HG03064 (cell line): ENCODE measurements around the gene MPHOSPH6.
"Not testable (repeated sequence)": the region's sequence is repeated elsewhere in the genome, so short reads cannot be mapped to it uniquely, and the experiment has no call there.

Experiments used
- ATAC-seq: cut with Tn5 transposase; IDR thresholded peaks from one replicate; pipeline ENCODE4 v1.9.1; 2021; ENCODE audit warnings: low read depth; ENCODE audit not compliant: unreplicated experiment

The MPHOSPH6 gene, protein sequence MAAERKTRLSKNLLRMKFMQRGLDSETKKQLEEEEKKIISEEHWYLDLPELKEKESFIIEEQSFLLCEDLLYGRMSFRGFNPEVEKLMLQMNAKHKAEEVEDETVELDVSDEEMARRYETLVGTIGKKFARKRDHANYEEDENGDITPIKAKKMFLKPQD

DNA sequence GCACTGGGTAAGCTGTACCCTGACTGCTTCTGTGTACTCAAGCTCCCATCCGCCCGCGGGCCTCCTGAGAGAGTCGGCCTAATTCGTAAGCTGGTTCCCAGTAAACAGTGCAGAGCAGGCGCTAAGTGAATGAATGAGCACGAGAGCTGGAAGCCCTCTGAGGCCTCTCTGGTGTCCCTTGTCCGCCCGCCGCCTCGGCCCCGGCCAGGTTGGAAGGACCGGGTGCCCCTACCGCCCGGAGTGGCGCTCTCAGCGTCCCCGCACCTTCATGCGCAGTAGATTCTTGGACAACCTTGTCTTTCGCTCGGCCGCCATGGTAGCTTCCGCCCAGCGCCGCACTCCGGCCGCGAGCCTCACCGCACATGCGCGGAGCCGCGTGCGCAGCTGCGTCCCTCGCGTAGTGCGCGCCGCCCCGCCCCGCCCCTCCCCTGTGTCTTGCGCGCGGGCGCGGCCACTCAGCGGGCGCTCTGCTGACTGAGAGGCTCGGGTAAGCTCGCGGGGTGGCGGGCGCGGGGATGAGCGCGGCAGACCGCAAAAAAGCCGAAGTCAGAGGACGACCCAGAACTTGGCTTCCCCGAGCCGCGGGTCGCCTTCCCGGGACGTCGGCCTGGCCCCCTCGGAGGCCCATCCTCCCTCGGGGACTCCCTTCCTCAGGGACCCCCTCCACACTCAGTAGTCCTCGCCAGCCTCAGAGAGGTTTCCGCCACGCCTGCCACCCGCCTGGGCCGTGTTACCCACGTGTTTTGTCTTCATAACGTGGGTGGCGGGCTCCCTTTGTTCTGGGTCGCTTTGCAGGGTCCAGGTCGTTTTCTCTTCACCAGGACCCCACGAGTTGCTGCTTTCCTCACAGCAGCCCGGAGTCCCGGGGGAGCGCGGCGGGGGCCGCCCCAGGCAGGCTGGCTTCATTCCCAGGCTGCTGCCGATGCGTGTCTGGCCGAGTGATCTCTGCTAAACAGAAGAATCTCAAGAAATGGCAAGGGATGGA lies at the start of gene MPHOSPH6:
Gene MPHOSPH6 (minus strand): TSS at position 364 of the 985 bp plus-strand sequence. CDS start 49 bp downstream, at position 315.
- ATAC-seq = peak; percentile 96

GRCh38 chr16:82219298-82219697 lies 49.3 kb upstream of the MPHOSPH6 start:
- no peak for ATAC-seq

- ATAC-seq = not testable (repeated sequence)
These were observed 39.3 kb upstream of the MPHOSPH6 start for GRCh38 chr16:82209314-82209713.

GRCh38 chr16:82203198-82203597 lies 33.2 kb upstream of the MPHOSPH6 start:
- no peak for ATAC-seq

- ATAC-seq = no peak
These were observed 31.9 kb upstream of the MPHOSPH6 start for GRCh38 chr16:82201926-82202325.

DNA sequence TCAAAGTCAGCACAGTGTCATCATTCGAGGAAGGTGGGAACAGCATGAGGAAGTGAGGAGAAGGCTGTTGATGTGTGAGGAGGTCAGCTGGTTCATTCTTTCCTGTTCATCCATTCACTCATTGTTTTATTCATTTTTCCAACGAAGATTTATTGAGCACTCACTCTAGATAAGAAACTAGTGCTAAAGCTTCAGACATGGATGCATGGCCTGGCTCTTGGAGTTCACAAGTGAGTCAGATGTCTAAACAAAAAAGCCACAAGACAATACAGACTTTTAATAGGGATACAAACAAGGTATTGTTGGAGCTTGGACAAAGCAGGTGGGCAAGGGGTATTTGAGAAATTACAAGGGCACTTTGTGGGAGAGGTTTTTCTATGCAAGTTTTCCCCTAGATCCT lies 31.3 kb upstream of the MPHOSPH6 start:
- ATAC-seq = no peak

DNA sequence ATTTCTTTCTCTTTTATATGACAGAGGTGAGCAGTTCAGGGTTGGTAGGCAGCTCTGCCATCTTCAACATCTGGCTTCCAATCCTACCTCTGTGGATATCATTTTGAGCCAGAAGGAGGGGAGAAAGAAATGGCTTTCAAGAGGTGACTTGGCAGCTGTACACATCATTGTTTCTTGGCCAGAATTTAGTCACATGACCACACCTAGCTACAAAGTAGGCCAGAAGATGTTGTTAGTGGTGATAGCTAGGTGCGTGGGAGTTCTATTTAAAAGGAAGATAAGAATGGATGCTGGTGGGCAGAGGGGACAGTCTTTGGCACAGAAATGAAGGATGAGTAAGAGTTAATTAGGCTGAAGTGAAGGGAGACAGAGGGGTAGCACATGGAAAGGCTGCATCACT lies 29.2 kb upstream of the MPHOSPH6 start:
- ATAC-seq = no peak

- no peak for ATAC-seq
These were observed 27.7 kb upstream of the MPHOSPH6 start for GRCh38 chr16:82197540-82198240.

DNA sequence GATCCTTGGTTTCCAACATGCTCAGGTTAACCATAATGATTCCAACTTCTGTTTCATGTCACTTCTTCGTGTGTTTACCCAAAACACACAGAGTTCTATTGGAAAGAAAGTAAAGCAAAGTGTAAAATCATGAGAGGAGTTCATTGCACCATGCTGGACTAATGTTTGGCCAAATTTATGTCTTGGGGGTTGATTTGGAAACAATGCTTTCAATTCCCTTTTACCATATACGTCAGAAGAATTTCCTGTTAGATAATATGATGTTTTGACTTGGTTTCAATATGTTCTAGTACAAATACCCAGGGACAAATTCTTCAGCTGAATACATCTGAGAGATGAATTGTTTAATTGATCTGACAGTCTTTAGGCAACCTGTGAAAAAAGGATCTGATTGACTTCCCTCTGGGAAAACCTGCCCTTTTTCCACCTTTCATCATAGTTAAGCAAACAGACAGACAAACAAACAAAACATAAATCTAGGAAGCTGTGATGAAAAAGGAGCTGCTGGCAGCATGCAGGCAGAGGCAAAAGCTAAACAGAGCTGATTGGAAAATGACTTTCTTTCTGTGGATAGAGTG lies 26.0 kb upstream of the MPHOSPH6 start:
- ATAC-seq = no peak

DNA sequence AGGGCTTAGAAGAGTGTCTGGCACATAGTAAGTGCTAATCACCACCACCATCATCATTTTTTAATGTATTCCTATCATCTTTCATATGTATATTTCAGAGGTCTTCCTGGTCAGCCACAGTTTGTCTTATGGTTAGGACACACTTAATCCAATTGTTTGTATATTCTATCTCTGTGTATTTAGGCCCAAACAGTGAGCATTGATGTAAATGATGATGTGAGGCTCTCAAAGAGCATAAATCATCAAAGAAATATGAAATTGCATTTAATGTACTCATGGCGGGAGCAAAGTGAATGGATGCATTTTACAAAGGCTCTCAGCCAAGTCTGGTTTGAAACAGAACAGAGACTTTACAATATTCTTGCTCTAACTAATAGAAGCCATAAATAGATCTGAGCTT lies 24.1 kb upstream of the MPHOSPH6 start:
- ATAC-seq = no peak

GRCh38 chr16:82192665-82193064 lies 22.6 kb upstream of the MPHOSPH6 start:
- no peak for ATAC-seq

- ATAC-seq = no peak
These were observed 20.4 kb upstream of the MPHOSPH6 start for GRCh38 chr16:82190386-82190785.

DNA sequence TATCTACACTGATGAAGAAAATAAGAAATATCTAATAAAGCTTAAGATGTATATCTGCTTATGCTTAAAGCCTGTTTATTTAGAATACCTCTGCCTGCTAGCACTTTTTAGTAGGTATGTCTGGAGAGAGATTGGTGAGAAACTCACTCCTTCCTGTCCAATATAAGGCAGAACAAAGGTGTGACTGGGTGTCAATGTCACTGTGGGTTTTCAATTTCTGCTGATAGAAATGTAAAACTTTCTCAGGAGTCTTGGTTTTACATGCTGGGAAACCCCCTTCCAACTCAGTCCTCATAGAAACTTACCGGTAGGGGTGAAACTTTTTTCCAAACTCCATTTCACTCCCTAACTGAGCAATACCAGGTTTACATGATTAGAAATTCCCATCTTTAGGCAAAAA lies 17.8 kb upstream of the MPHOSPH6 start:
- no peak for ATAC-seq

- ATAC-seq = no peak
These were observed 15.0 kb upstream of the MPHOSPH6 start for GRCh38 chr16:82185012-82185411.

DNA sequence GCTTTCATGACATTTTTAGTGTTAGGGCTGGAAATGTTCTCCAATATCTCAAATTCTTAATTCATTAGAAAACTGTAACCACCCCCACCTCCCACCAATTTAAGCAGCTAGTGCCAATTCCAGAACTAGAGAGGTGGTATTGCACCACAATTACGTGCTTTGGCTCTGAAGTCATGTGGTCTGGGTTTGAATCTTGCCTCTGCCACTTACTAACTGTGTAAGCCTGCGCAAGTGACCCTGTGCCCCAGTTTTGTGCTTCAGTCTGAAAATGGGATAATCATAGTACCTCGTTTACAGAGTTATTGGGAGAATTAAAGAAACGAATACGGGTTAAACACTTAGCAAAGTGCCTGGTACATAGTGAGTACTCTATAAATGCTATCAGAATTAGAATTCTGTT lies 14.2 kb upstream of the MPHOSPH6 start:
- no peak for ATAC-seq

DNA sequence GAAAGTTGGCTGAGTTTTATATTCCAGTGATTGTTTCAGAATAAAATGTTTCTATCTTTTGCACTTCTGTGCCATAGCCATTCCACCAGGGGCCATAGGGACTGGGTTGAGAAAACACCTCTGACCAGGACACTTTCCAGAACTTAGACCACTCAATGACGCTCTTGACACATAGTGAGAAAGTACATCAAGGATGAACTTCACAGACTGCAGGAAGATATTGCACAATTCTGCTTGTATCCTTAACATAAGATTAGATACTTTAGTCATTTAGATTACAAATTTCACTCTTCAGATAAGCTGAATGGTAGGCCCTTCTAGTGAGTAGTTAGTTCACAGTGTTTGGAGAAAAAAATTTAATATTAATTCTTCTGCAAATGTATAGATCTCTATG lies 13.0 kb upstream of the MPHOSPH6 start:
- no peak for ATAC-seq

DNA sequence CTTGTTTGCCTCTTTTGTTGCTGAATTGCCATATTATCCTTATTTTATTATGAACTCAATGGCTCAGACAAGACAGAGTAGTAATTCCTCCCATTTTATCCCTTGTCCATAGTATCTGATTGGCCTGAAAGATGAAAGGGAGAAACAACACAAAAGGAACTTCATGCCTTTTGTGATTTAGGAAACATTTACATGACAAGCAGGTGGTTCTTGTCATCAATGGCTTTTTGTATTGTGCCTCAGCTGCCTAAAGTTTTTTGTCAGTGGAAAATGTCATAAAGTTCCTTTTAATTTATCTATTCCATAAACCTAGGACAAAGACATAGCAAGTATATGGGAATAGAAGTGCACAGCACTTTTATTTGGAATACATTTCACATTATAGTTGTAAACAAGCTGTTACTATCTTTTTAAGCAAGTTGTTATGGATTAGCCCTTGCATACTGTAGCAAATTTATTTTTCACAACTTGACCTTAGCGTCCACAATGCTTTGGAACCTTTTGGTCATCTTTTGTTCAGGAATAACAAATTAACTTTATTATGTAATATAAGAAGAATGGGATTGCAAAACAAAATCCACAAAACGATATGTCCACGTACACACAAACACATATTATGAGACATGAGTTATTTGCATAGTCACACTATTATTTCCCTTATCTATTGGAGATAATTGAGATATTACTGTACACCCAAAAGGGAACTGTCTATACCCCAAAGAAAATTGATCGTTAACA lies 12.4 kb upstream of the MPHOSPH6 start:
- ATAC-seq = no peak

DNA sequence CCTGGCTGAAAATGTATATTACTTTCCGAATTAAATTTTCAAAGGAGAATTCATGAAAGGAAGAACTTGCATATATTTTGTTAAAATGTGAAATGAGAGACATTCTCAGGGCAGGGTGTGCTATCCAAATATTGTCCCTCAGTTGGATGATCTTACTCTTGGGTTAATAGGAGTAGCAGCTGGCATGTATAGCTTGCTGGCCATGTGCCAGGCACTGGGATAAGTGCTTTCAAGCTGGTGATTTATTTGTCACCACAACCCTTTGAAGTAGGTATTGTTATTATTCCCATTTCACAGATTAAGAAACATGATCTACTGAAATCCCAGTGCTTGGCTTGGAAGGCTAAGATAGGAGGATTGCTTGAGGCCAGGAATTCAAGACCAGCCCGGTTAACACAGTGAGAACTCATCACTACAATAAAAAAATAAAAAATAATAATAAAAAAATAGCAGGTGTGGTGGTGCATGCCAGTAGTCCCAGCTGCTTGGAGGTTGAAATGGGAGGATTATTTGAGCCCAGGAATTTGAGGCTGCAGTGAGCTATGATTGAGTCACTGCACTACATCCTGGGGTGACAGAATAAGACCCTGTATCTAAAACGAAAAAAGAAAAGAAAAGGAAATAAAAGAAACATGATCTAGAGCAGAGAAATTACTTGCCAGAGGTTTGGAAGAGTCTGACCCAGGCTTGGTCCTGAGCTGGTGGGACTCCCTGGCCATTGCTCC lies 11.6 kb upstream of the MPHOSPH6 start:
- no peak for ATAC-seq

- ATAC-seq = no peak
These were observed 8.3 kb upstream of the MPHOSPH6 start for GRCh38 chr16:82178352-82178751.

DNA sequence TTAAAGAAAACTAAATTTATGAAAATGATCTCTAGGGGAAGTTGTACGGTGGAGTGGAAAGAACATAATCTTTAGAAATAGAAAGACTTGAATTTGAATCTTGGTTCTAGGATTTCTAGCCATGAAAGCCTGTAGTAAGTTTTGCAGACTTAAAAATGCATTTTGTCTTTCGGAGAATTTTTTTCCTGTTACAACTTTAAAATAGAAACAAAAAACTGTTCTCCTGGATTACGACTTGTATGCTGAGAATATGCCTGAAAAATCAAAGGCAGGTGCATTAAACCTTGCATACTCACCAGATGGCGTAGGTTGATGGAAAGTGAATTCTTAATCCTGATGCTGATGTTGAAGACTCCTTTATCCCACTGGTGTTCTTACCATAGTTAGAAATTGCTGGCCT lies 7.5 kb upstream of the MPHOSPH6 start:
- ATAC-seq = no peak
